NCI-H2171 (cell line): ENCODE measurements around the gene IFT25.
A peak's percentile ranks its signal among the peaks of the same experiment; 100 is the strongest.
"Not testable (repeated sequence)": the region's sequence is repeated elsewhere in the genome, so short reads cannot be mapped to it uniquely, and the experiment has no call there.

Experiments used
- DNase-seq: peaks from one replicate; lab custom pipeline; 2025; lab: John Stamatoyannopoulos, UW

IFT25 gene

GRCh38 chr1:53883600-53883999 lies 61.9 kb downstream of the IFT25 start:
- not testable (repeated sequence) for DNase-seq

- DNase-seq = not testable (repeated sequence)
Observed at GRCh38 chr1:53881853-53882252, 63.6 kb downstream of the IFT25 start.

- DNase-seq = peak; percentile 20
Observed at GRCh38 chr1:53878492-53879105, 66.9 kb downstream of the IFT25 start.

GRCh38 chr1:53875150-53875549 lies 70.3 kb downstream of the IFT25 start:
- DNase-seq = not testable (repeated sequence)

- no peak for DNase-seq
Observed at GRCh38 chr1:53871773-53872484, 73.6 kb downstream of the IFT25 start.
